ENCODE results near the gene UGDH. TPM values are rescaled to one million over a fixed set of nuclear protein-coding genes. Genes with fewer than 3 reads are reported as not detected.

Gene UGDH
- total RNA-seq, 1 donor, result 277 TPM

DNA sequence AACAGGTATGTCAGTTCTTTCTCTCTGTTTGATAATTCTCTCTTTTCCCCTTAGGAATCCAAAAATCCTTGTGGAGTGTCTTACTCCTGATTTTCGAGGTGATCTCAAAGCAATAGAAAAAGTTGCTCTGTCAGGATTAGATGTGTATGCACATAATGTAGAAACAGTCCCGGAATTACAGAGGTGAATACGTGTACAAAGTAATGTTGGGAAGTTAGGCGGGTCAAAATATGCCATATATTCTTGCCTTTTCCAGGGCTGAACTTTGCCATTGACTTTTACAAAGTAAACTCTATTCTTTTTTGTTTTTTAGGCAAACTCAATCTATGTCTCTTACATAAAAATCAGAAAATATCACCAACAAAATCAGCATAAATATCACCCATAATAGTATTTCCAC, 59.8 kb downstream of the UGDH start:
- Histone ChIP-seq H3K4me1 (ENCODE audit: insufficient read depth, low read length) (peaks cover 7% of the 10 kb centered on the region), H3K4me2 (ENCODE audit: insufficient read depth, low read length) (no peak overlapping the region), H3K27ac (ENCODE audit: low read depth, low read length) (no peak overlapping the region), H3K9me3 (ENCODE audit: low read depth, low read length) (no peaks in the 10 kb centered on the region), H3K36me3 (ENCODE audit: insufficient read depth, low read length) (peaks cover 16% of the 10 kb centered on the region), H3K27me3 (ENCODE audit: insufficient read depth, low read length) (no peaks in the 10 kb centered on the region), H4K20me1 (ENCODE audit: insufficient read depth, low read length) (no peaks in the 10 kb centered on the region), H2AFZ (ENCODE audit: low read length) (no peak overlapping the region), H3K4me3 (ENCODE audit: insufficient read depth, low read length) (no peak overlapping the region), H3K79me2 (ENCODE audit: insufficient read depth, low read length) (no peaks in the 10 kb centered on the region)
- TF ChIP-seq, protein P1, sequence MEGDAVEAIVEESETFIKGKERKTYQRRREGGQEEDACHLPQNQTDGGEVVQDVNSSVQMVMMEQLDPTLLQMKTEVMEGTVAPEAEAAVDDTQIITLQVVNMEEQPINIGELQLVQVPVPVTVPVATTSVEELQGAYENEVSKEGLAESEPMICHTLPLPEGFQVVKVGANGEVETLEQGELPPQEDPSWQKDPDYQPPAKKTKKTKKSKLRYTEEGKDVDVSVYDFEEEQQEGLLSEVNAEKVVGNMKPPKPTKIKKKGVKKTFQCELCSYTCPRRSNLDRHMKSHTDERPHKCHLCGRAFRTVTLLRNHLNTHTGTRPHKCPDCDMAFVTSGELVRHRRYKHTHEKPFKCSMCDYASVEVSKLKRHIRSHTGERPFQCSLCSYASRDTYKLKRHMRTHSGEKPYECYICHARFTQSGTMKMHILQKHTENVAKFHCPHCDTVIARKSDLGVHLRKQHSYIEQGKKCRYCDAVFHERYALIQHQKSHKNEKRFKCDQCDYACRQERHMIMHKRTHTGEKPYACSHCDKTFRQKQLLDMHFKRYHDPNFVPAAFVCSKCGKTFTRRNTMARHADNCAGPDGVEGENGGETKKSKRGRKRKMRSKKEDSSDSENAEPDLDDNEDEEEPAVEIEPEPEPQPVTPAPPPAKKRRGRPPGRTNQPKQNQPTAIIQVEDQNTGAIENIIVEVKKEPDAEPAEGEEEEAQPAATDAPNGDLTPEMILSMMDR (IDR thresholded peaks at IDR 0.05; ENCODE audit: extremely low read depth, low read depth, low read length), result no peak
- DNase-seq (ENCODE audit: insufficient read length, low spot score, missing footprints), result no peak

GRCh38 chr4:39466747-39467146, 60.5 kb downstream of the UGDH start:
- Histone ChIP-seq H3K27ac (ENCODE audit: low read depth, low read length) (peak overlapping the region; percentile 27), H3K4me2 (ENCODE audit: insufficient read depth, low read length) (no peak overlapping the region), H2AFZ (ENCODE audit: low read length) (no peak overlapping the region), H3K4me3 (ENCODE audit: insufficient read depth, low read length) (no peak overlapping the region), H3K27me3 (ENCODE audit: insufficient read depth, low read length) (no peaks in the 10 kb centered on the region), H4K20me1 (ENCODE audit: insufficient read depth, low read length) (no peaks in the 10 kb centered on the region), H3K36me3 (ENCODE audit: insufficient read depth, low read length) (peaks cover 13% of the 10 kb centered on the region), H3K4me1 (ENCODE audit: insufficient read depth, low read length) (peaks cover 7% of the 10 kb centered on the region), H3K79me2 (ENCODE audit: insufficient read depth, low read length) (no peaks in the 10 kb centered on the region), H3K9me3 (ENCODE audit: low read depth, low read length) (no peaks in the 10 kb centered on the region)
- DNase-seq (ENCODE audit: insufficient read length, low spot score, missing footprints), result no peak
- TF ChIP-seq, protein P1 (IDR thresholded peaks at IDR 0.05; ENCODE audit: extremely low read depth, low read depth, low read length), result no peak

- DNase-seq (ENCODE audit: insufficient read length, low spot score, missing footprints), result peak; percentile 90
Observed at GRCh38 chr4:39464886-39465501, 62.2 kb downstream of the UGDH start.

More at GRCh38 chr4:39464886-39465501, 62.2 kb downstream of the UGDH start:
- Histone ChIP-seq H3K4me2 (ENCODE audit: insufficient read depth, low read length) (peak overlapping the region; percentile 51), H3K79me2 (ENCODE audit: insufficient read depth, low read length) (peaks cover 2% of the 10 kb centered on the region), H3K27ac (ENCODE audit: low read depth, low read length) (peak overlapping the region; percentile 9), H4K20me1 (ENCODE audit: insufficient read depth, low read length) (no peaks in the 10 kb centered on the region), H3K4me3 (ENCODE audit: insufficient read depth, low read length) (no peak overlapping the region), H3K27me3 (ENCODE audit: insufficient read depth, low read length) (no peaks in the 10 kb centered on the region), H2AFZ (ENCODE audit: low read length) (peak overlapping the region; percentile 76), H3K4me1 (ENCODE audit: insufficient read depth, low read length) (peaks cover 8% of the 10 kb centered on the region), H3K9me3 (ENCODE audit: low read depth, low read length) (no peaks in the 10 kb centered on the region), H3K36me3 (ENCODE audit: insufficient read depth, low read length) (peaks cover 13% of the 10 kb centered on the region)
- TF ChIP-seq, protein P1 (IDR thresholded peaks at IDR 0.05; ENCODE audit: extremely low read depth, low read depth, low read length), result peak; percentile 38
